HFFc6 (cell line): ENCODE measurements around the gene IGF1R. TPM values are rescaled to one million over a fixed set of nuclear protein-coding genes. Genes with fewer than 3 reads are reported as not detected.
A peak's percentile ranks its signal among the peaks of the same experiment; 100 is the strongest.

Source experiments
- DNase-seq: peaks from one replicate; pipeline ENCODE4 v3.0.0-alpha.2; 2018
- H3K27ac Mint-ChIP-seq: 2 replicates; pipeline ENCODE4 v1.8.0; 2020; ENCODE audit warnings: mild to moderate bottlenecking, mixed read lengths
- H3K27me3 Mint-ChIP-seq: 2 replicates; pipeline ENCODE4 v1.8.0; 2021; ENCODE audit warnings: mild to moderate bottlenecking, moderate library complexity, mixed read lengths; ENCODE audit not compliant: insufficient read depth
- H3K36me3 Mint-ChIP-seq: 2 replicates; pipeline ENCODE4 v1.8.0; 2021; ENCODE audit warnings: low read depth, mixed read lengths
- H3K4me1 Mint-ChIP-seq: 2 replicates; pipeline ENCODE4 v1.8.0; 2020; ENCODE audit warnings: low read depth, mixed read lengths
- H3K4me3 Mint-ChIP-seq: 2 replicates; pipeline ENCODE4 v1.8.0; 2020; ENCODE audit warnings: mild to moderate bottlenecking, moderate library complexity, mixed read lengths
- H3K9me3 Mint-ChIP-seq: 2 replicates; pipeline ENCODE4 v1.8.0; 2020; ENCODE audit warnings: mild to moderate bottlenecking, mixed read lengths
- CTCF ChIP-seq: fragments of 200-600 bp; sonication (generic); IDR thresholded peaks from 2 replicates; pipeline ENCODE4 v1.5.0; 2021; ENCODE audit warnings: antibody characterized with exemption, mild to moderate bottlenecking
- total RNA-seq, 6 experiments: library from RNA; stranded (reverse); fragmentation: NEBNext Ultra II Directional; extraction: Animal tissue kit (Norgen Biotek cat#: 25700); gene quantifications; 2 replicates in 1 of 6; 3 replicates in 5 of 6; pipeline ENCODE4 v1.2.3, GENCODE V29; 2021

Gene IGF1R
- total RNA-seq, 6 experiments from 2014 or later: 46.7 to 61.9 (median 50.1) TPM

GRCh38 chr15:98859149-98859548, 210.8 kb downstream of the IGF1R start:
- Mint-ChIP-seq H3K4me3 (peak overlapping the region; percentile 75; the same call in 1 of the 2 replicates), H3K36me3 (peaks cover 6% of the 10 kb centered on the region; the same call in 1 of the 2 replicates), H3K9me3 (no peaks in the 10 kb centered on the region), H3K27me3 (no peaks in the 10 kb centered on the region), H3K27ac (peak overlapping the region; percentile 82), H3K4me1 (peaks cover 96% of the 10 kb centered on the region)
- no peak for TF ChIP-seq CTCF
- DNase-seq: no peak

GRCh38 chr15:98860281-98861041, 212.1 kb downstream of the IGF1R start:
- Mint-ChIP-seq H3K36me3 (peaks cover 6% of the 10 kb centered on the region; the same call in 1 of the 2 replicates), H3K27ac (peak overlapping the region; percentile 80), H3K4me3 (peak overlapping the region; percentile 66), H3K4me1 (peaks cover 93% of the 10 kb centered on the region), H3K9me3 (no peaks in the 10 kb centered on the region), H3K27me3 (no peaks in the 10 kb centered on the region)
- peak; percentile 23 for DNase-seq
- TF ChIP-seq CTCF: no peak

GRCh38 chr15:98861188-98861587, 212.8 kb downstream of the IGF1R start:
- Mint-ChIP-seq H3K4me1 (peaks cover 93% of the 10 kb centered on the region), H3K36me3 (peaks cover 6% of the 10 kb centered on the region; the same call in 1 of the 2 replicates), H3K27ac (peak overlapping the region; percentile 80), H3K27me3 (no peaks in the 10 kb centered on the region), H3K4me3 (no peak overlapping the region; the same call in 1 of the 2 replicates), H3K9me3 (no peaks in the 10 kb centered on the region)
- no peak for TF ChIP-seq CTCF
- DNase-seq: no peak

- no peak for DNase-seq
- no peak overlapping the region for H3K27ac Mint-ChIP-seq
- H3K9me3 Mint-ChIP-seq: no peaks in the 10 kb centered on the region
- no peaks in the 10 kb centered on the region; the same call in 1 of the 2 replicates for H3K27me3 Mint-ChIP-seq
- H3K36me3 Mint-ChIP-seq: peaks cover 6% of the 10 kb centered on the region
- no peak for TF ChIP-seq CTCF
- H3K4me3 Mint-ChIP-seq: no peak overlapping the region
- peaks cover 82% of the 10 kb centered on the region for H3K4me1 Mint-ChIP-seq
Measured at GRCh38 chr15:98863983-98864382, 215.6 kb downstream of the IGF1R start.

GRCh38 chr15:98865397-98866339, 217.3 kb downstream of the IGF1R start:
- peaks cover 13% of the 10 kb centered on the region for H3K36me3 Mint-ChIP-seq
- H3K9me3 Mint-ChIP-seq: no peaks in the 10 kb centered on the region; the same call in 1 of the 2 replicates
- peak; percentile 66 for DNase-seq
- no peaks in the 10 kb centered on the region; the same call in none of the 2 replicates for H3K27me3 Mint-ChIP-seq
- H3K27ac Mint-ChIP-seq: peak overlapping the region; percentile 98
- H3K4me3 Mint-ChIP-seq: peak overlapping the region; percentile 88
- no peak for TF ChIP-seq CTCF
- H3K4me1 Mint-ChIP-seq: peaks cover 71% of the 10 kb centered on the region
